OCI-LY7 (cell line): ENCODE measurements around the gene SLC5A12. TPM values are rescaled to one million over a fixed set of nuclear protein-coding genes. Genes with fewer than 3 reads are reported as not detected.

Experiments used
- BruUV-seq: library from RNA; stranded (reverse); fragments of 400-500 nt; replicated peaks from 2 replicates; lab custom pipeline; 2021; lab: Mats Ljungman, UMichigan
- CTCF ChIA-PET: fragments of 300-600 bp; sonication (Branson Sonifier 250); formaldehyde crosslinking; loops from one replicate; lab custom pipeline; 2022; ENCODE audit warnings: antibody characterized with exemption; ENCODE audit not compliant: unreplicated experiment; lab: Charles Lee
- POLR2A ChIA-PET: fragments of 300-600 bp; sonication (Branson Sonifier 250); formaldehyde crosslinking; loops from one replicate; lab custom pipeline; 2022; ENCODE audit warnings: antibody characterized with exemption; lab: Charles Lee
- DNase-seq: peaks from one replicate; pipeline ENCODE4 v3.0.0-alpha.2; 2015; ENCODE audit warnings: low spot score
- H2AFZ ChIP-seq: fragments of 200-600 bp; sonication (generic), shearing (Covaris generic); 2 replicates; pipeline ENCODE4 v1.6.1; 2014; ENCODE audit warnings: mild to moderate bottlenecking, antibody characterized with exemption, low read length, moderate library complexity
- H3K27ac ChIP-seq: fragments of 200-600 bp; sonication (generic); 2 replicates; pipeline ENCODE4 v1.5.1; 2014; ENCODE audit warnings: mixed run types, low read depth, mild to moderate bottlenecking, moderate library complexity, low read length, inconsistent platforms; ENCODE audit not compliant: poor library complexity, severe bottlenecking
- H3K36me3 ChIP-seq: fragments of 200-600 bp; sonication (generic); 2 replicates; pipeline ENCODE4 v1.6.1; 2014; ENCODE audit warnings: mild to moderate bottlenecking, antibody characterized with exemption, low read length, moderate library complexity, mixed read lengths; ENCODE audit not compliant: insufficient read depth
- H3K4me1 ChIP-seq: fragments of 200-600 bp; sonication (generic); 2 replicates; pipeline ENCODE4 v1.5.1; 2014; ENCODE audit warnings: mild to moderate bottlenecking, low read length; ENCODE audit not compliant: insufficient read depth, poor library complexity, severe bottlenecking
- H3K4me2 ChIP-seq: fragments of 200-600 bp; sonication (generic); 2 replicates; pipeline ENCODE4 v1.6.1; 2014; ENCODE audit warnings: mild to moderate bottlenecking, low read length
- H3K4me3 ChIP-seq: fragments of 200-600 bp; sonication (generic); 2 replicates; pipeline ENCODE4 v1.5.1; 2014; ENCODE audit warnings: mild to moderate bottlenecking, low read depth, low read length; ENCODE audit not compliant: poor library complexity, severe bottlenecking
- H3K79me2 ChIP-seq: fragments of 200-600 bp; sonication (generic); 2 replicates; pipeline ENCODE4 v1.6.1; 2016; ENCODE audit warnings: low read depth, mild to moderate bottlenecking, low read length, moderate library complexity, mixed read lengths; ENCODE audit not compliant: insufficient read depth
- H3K9me2 ChIP-seq: fragments of 200-600 bp; sonication (generic); 2 replicates; pipeline ENCODE4 v1.6.1; 2016; ENCODE audit warnings: mild to moderate bottlenecking, low read length, mixed read lengths; ENCODE audit not compliant: insufficient read depth
- H3K9me3 ChIP-seq: fragments of 200-600 bp; sonication (generic); 2 replicates; pipeline ENCODE4 v1.6.1; 2014; ENCODE audit warnings: mild to moderate bottlenecking, mixed run types, low read length, mixed read lengths
- H4K20me1 ChIP-seq: fragments of 200-600 bp; sonication (generic); 2 replicates; pipeline ENCODE4 v1.6.1; 2014; ENCODE audit warnings: mild to moderate bottlenecking, antibody characterized with exemption, low read length, moderate library complexity, mixed read lengths; ENCODE audit not compliant: insufficient read depth
- CTCF ChIP-seq: fragments of 200-600 bp; sonication (generic); conservative IDR thresholded peaks from 2 replicates; pipeline ENCODE4 v1.5.1; 2014; ENCODE audit warnings: mild to moderate bottlenecking, antibody characterized with exemption, low read length, moderate library complexity, mixed read lengths
- EZH2phosphoT487 ChIP-seq: fragments of 200-600 bp; sonication (generic); IDR thresholded peaks from 2 replicates; pipeline ENCODE4 v1.6.1; 2018; ENCODE audit warnings: low read depth, borderline replicate concordance, mild to moderate bottlenecking, mixed run types, antibody characterized with exemption, low read length, moderate library complexity, mixed read lengths
- intact Hi-C: fragments of 100-400 bp; cut with micrococcal nuclease; formaldehyde crosslinking; loops from one replicate; pipeline ENCODE4 v1.10.0; 2022; ENCODE audit not compliant: unreplicated experiment
- total RNA-seq, 2 experiments: library from RNA; depleted of rRNA in 1 of 2; stranded (reverse); fragments of >200 nt in 1 of 2; shearing (Covaris generic) in 1 of 2; gene quantifications; 2 replicates each; pipeline ENCODE4 v1.2.3, GENCODE V29; 2014 to 2022

SLC5A12 gene
- total RNA-seq, 2 experiments from 2014 or later: not detected

GRCh38 chr11:26731084-26731456, 9.2 kb upstream of the SLC5A12 start:
- POLR2A ChIA-PET: interaction anchor here (0.7 kb wide), 1 partner anchor 19 kb away, joined by 3 read pairs; no protein-coding TSS in a partner anchor
- CTCF ChIA-PET: no interaction called here

GRCh38 chr11:26730414-26731083, 8.7 kb upstream of the SLC5A12 start:
- no peaks in the 10 kb centered on the region for H3K36me3 ChIP-seq
- ChIA-PET CTCF (no interaction called here), POLR2A (interaction anchor here (0.7 to 0.9 kb wide), 2 partner anchors 11 to 18 kb away, joined by 3 to 4 read pairs; no protein-coding TSS in a partner anchor)
- H4K20me1 ChIP-seq: no peaks in the 10 kb centered on the region
- no peak overlapping the region for H2AFZ ChIP-seq
- no TSS peak for BruUV-seq
- H3K9me2 ChIP-seq: no peaks in the 10 kb centered on the region
- no peaks in the 10 kb centered on the region for H3K79me2 ChIP-seq
- no peak overlapping the region for H3K27ac ChIP-seq
- no peak overlapping the region for H3K4me3 ChIP-seq
- H3K4me2 ChIP-seq: no peak overlapping the region
- no peaks in the 10 kb centered on the region for H3K4me1 ChIP-seq
- no peak for TF ChIP-seq CTCF
- no peak for TF ChIP-seq EZH2phosphoT487
- intact Hi-C loops: no loop called here
- no peaks in the 10 kb centered on the region for H3K9me3 ChIP-seq
- no peak for DNase-seq

More at GRCh38 chr11:26731084-26731456, 9.2 kb upstream of the SLC5A12 start:
- H3K36me3 ChIP-seq: no peaks in the 10 kb centered on the region
- no peaks in the 10 kb centered on the region for H3K9me2 ChIP-seq
- H3K4me2 ChIP-seq: no peak overlapping the region
- no peak overlapping the region for H3K4me3 ChIP-seq
- intact Hi-C loops: no loop called here
- DNase-seq: no peak
- H2AFZ ChIP-seq: no peak overlapping the region
- H3K27ac ChIP-seq: no peak overlapping the region
- no TSS peak for BruUV-seq
- no peaks in the 10 kb centered on the region for H3K9me3 ChIP-seq
- no peaks in the 10 kb centered on the region for H4K20me1 ChIP-seq
- H3K4me1 ChIP-seq: no peaks in the 10 kb centered on the region
- H3K79me2 ChIP-seq: no peaks in the 10 kb centered on the region
- no peak for TF ChIP-seq EZH2phosphoT487
- TF ChIP-seq CTCF: no peak

- TF ChIP-seq EZH2phosphoT487: no peak
- no peak for TF ChIP-seq CTCF
Measured at GRCh38 chr11:26729284-26729683, 7.4 kb upstream of the SLC5A12 start.

More at GRCh38 chr11:26729284-26729683, 7.4 kb upstream of the SLC5A12 start:
- CTCF ChIA-PET: no interaction called here
- H4K20me1 ChIP-seq: no peaks in the 10 kb centered on the region
- no peaks in the 10 kb centered on the region for H3K79me2 ChIP-seq
- H2AFZ ChIP-seq: no peak overlapping the region
- POLR2A ChIA-PET: interaction anchor here (0.6 to 0.9 kb wide), 2 partner anchors 13 to 222 kb away, joined by 3 to 4 read pairs; no protein-coding TSS in a partner anchor
- H3K36me3 ChIP-seq: no peaks in the 10 kb centered on the region
- no peaks in the 10 kb centered on the region for H3K4me1 ChIP-seq
- no peaks in the 10 kb centered on the region for H3K9me2 ChIP-seq
- no peak overlapping the region for H3K4me2 ChIP-seq
- no TSS peak for BruUV-seq
- no peak overlapping the region for H3K4me3 ChIP-seq
- DNase-seq: no peak
- H3K27ac ChIP-seq: no peak overlapping the region
- intact Hi-C loops: no loop called here
- H3K9me3 ChIP-seq: no peaks in the 10 kb centered on the region
